Nephron progenitor cell (in vitro differentiated cells): ENCODE measurements around the gene PRR14L.

Experiments
- DNase-seq: peaks from one replicate; pipeline ENCODE4 v3.0.0; 2021
- H3K27ac Mint-ChIP-seq: 2 replicates; pipeline ENCODE4 v1.8.0; 2021; ENCODE audit warnings: mild to moderate bottlenecking, moderate library complexity, mixed read lengths
- H3K27me3 Mint-ChIP-seq: 2 replicates; pipeline ENCODE4 v1.8.0; 2021; ENCODE audit warnings: mild to moderate bottlenecking, low read depth, mixed read lengths; ENCODE audit not compliant: poor library complexity
- H3K36me3 Mint-ChIP-seq: 2 replicates; pipeline ENCODE4 v1.8.0; 2021; ENCODE audit warnings: low read depth, mixed read lengths
- H3K4me1 Mint-ChIP-seq: 2 replicates; pipeline ENCODE4 v1.8.0; 2021; ENCODE audit warnings: mixed read lengths
- H3K4me3 Mint-ChIP-seq: 2 replicates; pipeline ENCODE4 v1.8.0; 2021; ENCODE audit warnings: mild to moderate bottlenecking, moderate library complexity, mixed read lengths
- H3K9me3 Mint-ChIP-seq: 2 replicates; pipeline ENCODE4 v1.8.0; 2021; ENCODE audit warnings: mild to moderate bottlenecking, moderate library complexity, mixed read lengths
- TF ChIP-seq, protein P1 (sequence below): fragments of 200-600 bp; sonication (generic); IDR thresholded peaks from 2 replicates; pipeline ENCODE4 v1.5.0; 2021; ENCODE audit warnings: antibody characterized with exemption

Gene PRR14L

DNA sequence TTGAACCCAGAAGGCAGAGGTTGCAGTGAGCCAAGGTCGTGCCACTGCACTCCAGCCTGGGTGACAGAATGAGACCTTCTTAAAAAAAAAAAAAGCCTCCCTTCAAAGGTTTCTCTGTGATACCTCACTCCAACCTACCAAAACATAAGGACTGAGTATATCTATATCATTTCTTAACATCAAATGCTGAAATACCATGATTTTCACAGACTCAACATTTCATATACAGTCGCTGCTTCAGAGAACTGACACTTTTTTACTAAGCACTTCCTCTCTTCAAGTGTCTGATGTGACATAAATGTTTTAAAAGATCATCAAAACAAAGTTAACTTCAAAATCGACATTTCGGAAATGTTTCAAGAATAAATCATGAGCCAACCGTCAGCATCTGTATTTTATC is 12.0 kb downstream of the PRR14L start:
- Mint-ChIP-seq H3K27me3 (no peaks in the 10 kb centered on the region), H3K9me3 (no peaks in the 10 kb centered on the region), H3K4me3 (no peak overlapping the region), H3K27ac (peak overlapping the region; percentile 75), H3K4me1 (peaks cover 5% of the 10 kb centered on the region), H3K36me3 (peaks cover 70% of the 10 kb centered on the region)
- TF ChIP-seq, protein P1, sequence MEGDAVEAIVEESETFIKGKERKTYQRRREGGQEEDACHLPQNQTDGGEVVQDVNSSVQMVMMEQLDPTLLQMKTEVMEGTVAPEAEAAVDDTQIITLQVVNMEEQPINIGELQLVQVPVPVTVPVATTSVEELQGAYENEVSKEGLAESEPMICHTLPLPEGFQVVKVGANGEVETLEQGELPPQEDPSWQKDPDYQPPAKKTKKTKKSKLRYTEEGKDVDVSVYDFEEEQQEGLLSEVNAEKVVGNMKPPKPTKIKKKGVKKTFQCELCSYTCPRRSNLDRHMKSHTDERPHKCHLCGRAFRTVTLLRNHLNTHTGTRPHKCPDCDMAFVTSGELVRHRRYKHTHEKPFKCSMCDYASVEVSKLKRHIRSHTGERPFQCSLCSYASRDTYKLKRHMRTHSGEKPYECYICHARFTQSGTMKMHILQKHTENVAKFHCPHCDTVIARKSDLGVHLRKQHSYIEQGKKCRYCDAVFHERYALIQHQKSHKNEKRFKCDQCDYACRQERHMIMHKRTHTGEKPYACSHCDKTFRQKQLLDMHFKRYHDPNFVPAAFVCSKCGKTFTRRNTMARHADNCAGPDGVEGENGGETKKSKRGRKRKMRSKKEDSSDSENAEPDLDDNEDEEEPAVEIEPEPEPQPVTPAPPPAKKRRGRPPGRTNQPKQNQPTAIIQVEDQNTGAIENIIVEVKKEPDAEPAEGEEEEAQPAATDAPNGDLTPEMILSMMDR = no peak
- no peak for DNase-seq

DNA sequence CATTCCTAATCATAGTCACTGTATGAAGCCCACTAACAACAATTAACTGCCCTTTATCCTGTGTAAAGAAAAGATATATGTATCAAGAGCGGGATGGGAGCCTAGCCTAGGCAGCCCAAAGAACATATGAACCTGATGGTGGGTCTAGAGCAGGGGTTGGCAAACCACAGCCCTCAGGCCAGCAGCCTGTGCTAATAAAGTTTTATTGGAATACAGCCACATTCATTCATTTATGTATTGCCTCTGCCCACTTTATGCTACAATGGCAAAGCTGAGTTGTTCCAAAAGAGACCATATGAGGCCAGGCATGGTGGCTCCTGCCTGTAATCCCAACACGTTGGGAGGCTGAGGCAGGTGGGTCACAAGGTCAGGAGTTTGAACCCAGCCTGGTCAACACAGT is 13.5 kb downstream of the PRR14L start:
- peaks cover 55% of the 10 kb centered on the region for H3K36me3 Mint-ChIP-seq
- no peak overlapping the region for H3K27ac Mint-ChIP-seq
- peaks cover 5% of the 10 kb centered on the region for H3K4me1 Mint-ChIP-seq
- H3K27me3 Mint-ChIP-seq = no peaks in the 10 kb centered on the region
- no peak for DNase-seq
- no peak overlapping the region for H3K4me3 Mint-ChIP-seq
- TF ChIP-seq, protein P1 = no peak
- H3K9me3 Mint-ChIP-seq = no peaks in the 10 kb centered on the region

DNA sequence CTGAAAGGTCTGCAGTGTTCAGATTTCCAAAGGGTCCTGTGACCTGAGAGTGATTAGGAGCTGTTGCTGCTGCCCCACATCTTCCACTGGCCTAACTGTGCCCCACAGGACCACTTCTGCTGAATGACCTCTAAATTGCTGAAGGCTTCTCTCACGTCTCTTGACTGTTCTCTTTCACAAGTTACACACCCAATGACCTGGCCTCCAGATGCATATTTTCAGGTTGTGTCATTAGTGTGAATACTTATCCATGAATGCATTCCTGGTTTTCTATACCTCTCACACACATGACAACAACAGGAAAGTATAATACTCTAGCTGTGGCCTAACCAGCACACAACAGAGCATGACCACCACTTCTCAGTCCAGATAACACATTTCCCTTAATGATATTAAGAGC is 15.4 kb downstream of the PRR14L start:
- Mint-ChIP-seq H3K36me3 (peaks cover 46% of the 10 kb centered on the region), H3K27me3 (no peaks in the 10 kb centered on the region), H3K4me3 (no peak overlapping the region), H3K9me3 (no peaks in the 10 kb centered on the region), H3K27ac (no peak overlapping the region), H3K4me1 (peaks cover 5% of the 10 kb centered on the region)
- DNase-seq = no peak
- TF ChIP-seq, protein P1 = no peak

DNA sequence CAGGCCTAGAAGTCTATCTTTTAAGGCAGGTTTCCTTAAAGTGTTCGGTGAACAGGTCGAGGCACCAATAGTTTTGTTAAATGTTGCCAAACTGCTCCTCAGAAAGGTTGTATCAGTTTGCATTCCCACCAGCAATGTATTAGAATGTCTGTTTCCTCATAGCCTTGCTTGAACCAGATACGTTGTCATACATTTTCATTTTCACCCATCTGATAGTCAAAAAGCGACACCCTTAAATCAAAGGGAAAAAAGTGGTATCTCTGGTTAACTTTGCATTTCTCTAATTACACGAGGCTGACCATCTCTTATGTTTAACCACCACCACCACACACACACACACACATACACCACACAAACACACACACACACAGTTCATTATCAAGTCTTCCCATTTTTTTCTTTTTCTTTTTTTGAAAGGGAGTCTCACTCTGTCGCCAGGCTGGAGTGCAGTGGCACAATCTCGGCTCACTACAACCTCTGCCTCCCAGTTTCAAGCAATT is 16.3 kb downstream of the PRR14L start:
- TF ChIP-seq, protein P1 = no peak
- DNase-seq = no peak
- Mint-ChIP-seq H3K27me3 (no peaks in the 10 kb centered on the region), H3K36me3 (peaks cover 49% of the 10 kb centered on the region), H3K9me3 (no peaks in the 10 kb centered on the region), H3K4me1 (peaks cover 5% of the 10 kb centered on the region), H3K4me3 (no peak overlapping the region), H3K27ac (peak overlapping the region; percentile 10)

DNA sequence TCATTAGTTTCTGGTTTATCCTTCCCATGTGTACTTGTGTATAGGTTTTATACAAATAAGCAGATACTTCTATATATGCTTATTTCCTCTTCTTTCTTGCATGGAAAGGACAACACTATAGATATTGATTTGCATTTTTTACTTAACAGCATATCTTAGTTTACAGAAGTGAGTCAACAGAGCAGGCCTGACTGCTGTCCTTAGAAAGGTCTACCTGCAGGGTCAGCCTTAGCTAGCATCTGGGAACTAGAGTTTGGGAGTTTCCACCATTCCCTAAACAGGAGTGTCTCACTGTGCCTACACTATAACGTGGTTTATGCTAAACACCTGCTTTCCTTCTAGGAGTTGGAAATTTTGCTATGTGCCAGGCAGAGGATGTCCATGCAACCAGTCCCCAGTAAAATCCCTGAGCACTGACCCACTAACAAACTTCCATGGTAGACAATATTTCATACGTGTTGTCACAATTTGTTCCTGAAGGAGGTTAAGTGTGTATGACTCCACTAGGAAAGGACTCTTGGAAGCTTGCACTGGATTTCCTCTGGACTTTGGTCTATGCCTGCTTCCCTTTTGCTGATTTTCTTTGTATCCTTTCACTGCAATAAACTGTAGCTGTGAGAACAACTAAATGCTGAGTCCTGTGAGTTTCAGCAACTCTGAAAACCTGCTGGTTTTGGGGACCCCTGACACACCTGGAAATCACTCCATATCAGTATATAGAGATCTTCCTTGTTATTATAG is 17.7 kb downstream of the PRR14L start:
- DNase-seq = no peak
- Mint-ChIP-seq H3K4me3 (no peak overlapping the region), H3K27me3 (no peaks in the 10 kb centered on the region), H3K27ac (no peak overlapping the region), H3K36me3 (peaks cover 36% of the 10 kb centered on the region), H3K9me3 (no peaks in the 10 kb centered on the region), H3K4me1 (no peaks in the 10 kb centered on the region)
- TF ChIP-seq, protein P1 = no peak

DNA sequence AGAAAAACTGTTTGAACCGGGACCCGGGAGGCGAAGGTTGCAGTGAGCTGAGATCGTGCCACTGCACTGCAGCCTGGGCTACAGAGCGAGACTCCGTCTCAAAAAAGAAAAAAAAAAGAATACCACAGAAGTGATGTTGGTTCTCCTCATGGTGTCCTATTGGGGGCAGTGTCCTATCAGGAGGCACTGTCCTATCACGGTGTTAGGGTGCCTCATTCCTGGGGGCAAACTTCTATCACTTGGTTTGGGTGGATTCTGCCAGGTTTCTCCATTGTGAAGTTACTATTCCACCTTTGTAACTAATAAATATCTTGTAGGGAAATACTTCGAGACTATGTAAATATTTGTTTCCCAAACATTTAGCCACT is 19.6 kb downstream of the PRR14L start:
- H3K27ac Mint-ChIP-seq = no peak overlapping the region
- no peak for DNase-seq
- TF ChIP-seq, protein P1 = no peak

More for the DNA sequence above, 19.6 kb downstream of the PRR14L start:
- peaks cover under 1% of the 10 kb centered on the region for H3K9me3 Mint-ChIP-seq
- H3K4me1 Mint-ChIP-seq = no peaks in the 10 kb centered on the region
- H3K4me3 Mint-ChIP-seq = no peak overlapping the region
- H3K27me3 Mint-ChIP-seq = no peaks in the 10 kb centered on the region
- peaks cover 38% of the 10 kb centered on the region for H3K36me3 Mint-ChIP-seq
